OCI-LY1 (cell line): ENCODE data around the gene HNRNPA3.

Source experiments
- EZH2 ChIP-seq: fragments of 200-600 bp; sonication (generic), shearing (Covaris generic); IDR thresholded peaks from 2 replicates; pipeline ENCODE4 v1.8.0; 2017; ENCODE audit warnings: borderline replicate concordance, mixed run types, mild to moderate bottlenecking, antibody characterized with exemption, low read length, moderate library complexity, mixed read lengths
- TF ChIP-seq, protein P1 (sequence below): fragments of 200-600 bp; sonication (generic), shearing (Covaris generic); IDR thresholded peaks from 2 replicates; pipeline ENCODE4 v1.5.1; 2017; ENCODE audit warnings: mild to moderate bottlenecking, antibody characterized with exemption, low read length, moderate library complexity, mixed read lengths

DNA sequence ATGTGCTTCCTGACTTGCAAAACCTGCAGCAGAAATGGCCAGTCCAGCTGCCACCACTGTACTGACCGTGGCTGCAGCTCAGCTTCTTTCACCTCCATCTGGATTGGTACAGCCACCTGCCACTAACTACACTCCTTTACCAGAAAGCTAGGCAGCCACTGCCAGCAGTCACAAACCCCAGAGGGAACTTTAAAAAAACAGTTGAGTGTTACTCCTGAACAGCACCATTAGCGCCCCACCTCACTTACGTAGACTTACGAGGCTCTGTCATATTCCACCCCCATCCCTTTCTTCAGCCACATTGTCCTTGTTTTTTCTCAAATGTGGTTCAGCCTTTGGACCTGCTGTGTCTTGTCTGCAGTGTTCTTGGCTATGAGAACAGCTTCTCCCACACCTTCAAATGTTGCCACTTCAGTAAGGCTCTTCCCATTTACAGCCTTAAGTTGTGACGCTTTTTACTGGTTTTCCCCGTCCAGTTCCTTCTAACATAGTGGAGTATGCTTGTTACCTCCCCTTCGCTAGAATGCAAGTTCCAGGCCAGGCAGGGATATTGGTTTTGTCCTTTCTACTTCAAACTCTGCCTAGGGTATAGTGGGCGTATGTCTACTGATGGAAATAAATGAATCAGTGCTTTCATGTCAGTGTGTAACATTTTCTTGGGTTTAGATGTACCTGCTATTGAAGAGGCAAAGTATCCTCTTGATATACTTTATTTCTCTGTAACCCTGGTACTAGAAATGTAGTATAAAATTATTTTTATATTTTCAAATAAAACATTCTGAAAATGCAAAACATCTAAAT is 17.0 kb downstream of the HNRNPA3 start:
- TF ChIP-seq, protein P1, sequence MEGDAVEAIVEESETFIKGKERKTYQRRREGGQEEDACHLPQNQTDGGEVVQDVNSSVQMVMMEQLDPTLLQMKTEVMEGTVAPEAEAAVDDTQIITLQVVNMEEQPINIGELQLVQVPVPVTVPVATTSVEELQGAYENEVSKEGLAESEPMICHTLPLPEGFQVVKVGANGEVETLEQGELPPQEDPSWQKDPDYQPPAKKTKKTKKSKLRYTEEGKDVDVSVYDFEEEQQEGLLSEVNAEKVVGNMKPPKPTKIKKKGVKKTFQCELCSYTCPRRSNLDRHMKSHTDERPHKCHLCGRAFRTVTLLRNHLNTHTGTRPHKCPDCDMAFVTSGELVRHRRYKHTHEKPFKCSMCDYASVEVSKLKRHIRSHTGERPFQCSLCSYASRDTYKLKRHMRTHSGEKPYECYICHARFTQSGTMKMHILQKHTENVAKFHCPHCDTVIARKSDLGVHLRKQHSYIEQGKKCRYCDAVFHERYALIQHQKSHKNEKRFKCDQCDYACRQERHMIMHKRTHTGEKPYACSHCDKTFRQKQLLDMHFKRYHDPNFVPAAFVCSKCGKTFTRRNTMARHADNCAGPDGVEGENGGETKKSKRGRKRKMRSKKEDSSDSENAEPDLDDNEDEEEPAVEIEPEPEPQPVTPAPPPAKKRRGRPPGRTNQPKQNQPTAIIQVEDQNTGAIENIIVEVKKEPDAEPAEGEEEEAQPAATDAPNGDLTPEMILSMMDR = no peak
- TF ChIP-seq EZH2 = no peak
